OCI-LY1 (cell line): ENCODE results near the gene SMAD6.

Experiments
- H2AFZ ChIP-seq: fragments of 200-600 bp; sonication (generic), shearing (Covaris generic); 2 replicates; pipeline ENCODE4 v1.6.0; 2014; ENCODE audit warnings: antibody characterized with exemption, mild to moderate bottlenecking, low read length
- H3F3A ChIP-seq: fragments of 200-600 bp; sonication (generic), shearing (Covaris generic); 2 replicates; pipeline ENCODE4 v1.6.0; 2014; ENCODE audit warnings: mild to moderate bottlenecking, antibody characterized with exemption, low read length, moderate library complexity; ENCODE audit not compliant: insufficient read depth
- H3K27ac ChIP-seq: fragments of 200-600 bp; sonication (generic); 2 replicates; pipeline ENCODE4 v1.5.1; 2014; ENCODE audit warnings: low read length, mixed run types, mild to moderate bottlenecking, low read depth; ENCODE audit not compliant: poor library complexity, severe bottlenecking
- H3K27me3 ChIP-seq: fragments of 200-600 bp; sonication (generic); 2 replicates; pipeline ENCODE4 v1.6.0; 2014; ENCODE audit warnings: antibody characterized with exemption, mild to moderate bottlenecking, low read length, moderate library complexity; ENCODE audit not compliant: insufficient read depth
- H3K36me3 ChIP-seq: fragments of 200-600 bp; sonication (generic); 2 replicates; pipeline ENCODE4 v1.6.1; 2014; ENCODE audit warnings: mild to moderate bottlenecking, antibody characterized with exemption, low read length, moderate library complexity, mixed read lengths; ENCODE audit not compliant: insufficient read depth
- H3K4me1 ChIP-seq: fragments of 200-600 bp; sonication (generic); 2 replicates; pipeline ENCODE4 v1.5.1; 2014; ENCODE audit warnings: mild to moderate bottlenecking, low read length, moderate library complexity; ENCODE audit not compliant: insufficient read depth, severe bottlenecking
- H3K4me2 ChIP-seq: fragments of 200-600 bp; sonication (generic), shearing (Covaris generic); 2 replicates; pipeline ENCODE4 v1.6.1; 2014; ENCODE audit warnings: low read length
- H3K4me3 ChIP-seq: fragments of 200-600 bp; sonication (generic); 2 replicates; pipeline ENCODE4 v1.5.1; 2014; ENCODE audit warnings: low read length, low read depth, mild to moderate bottlenecking, mixed read lengths; ENCODE audit not compliant: poor library complexity, severe bottlenecking
- H3K79me2 ChIP-seq: fragments of 200-600 bp; shearing (Covaris generic); 2 replicates; pipeline ENCODE4 v1.6.1; 2016; ENCODE audit warnings: mixed run types, low read length, mixed read lengths; ENCODE audit not compliant: insufficient read depth
- H3K9ac ChIP-seq: fragments of 200-600 bp; sonication (generic), shearing (Covaris generic); 2 replicates; pipeline ENCODE4 v1.6.1; 2014; ENCODE audit warnings: mild to moderate bottlenecking, low read length, mixed read lengths
- H3K9me2 ChIP-seq: fragments of 200-600 bp; sonication (generic), shearing (Covaris generic); 2 replicates; pipeline ENCODE4 v1.6.1; 2014; ENCODE audit warnings: low read depth, mild to moderate bottlenecking, low read length, mixed read lengths
- H3K9me3 ChIP-seq: fragments of 200-600 bp; shearing (Covaris generic); 2 replicates; pipeline ENCODE4 v1.6.1; 2014; ENCODE audit warnings: low read length, mixed read lengths
- H4K20me1 ChIP-seq: fragments of 200-600 bp; sonication (generic), shearing (Covaris generic); 2 replicates; pipeline ENCODE4 v1.6.0; 2016; ENCODE audit warnings: mild to moderate bottlenecking, low read length; ENCODE audit not compliant: insufficient read depth
- EZH2 ChIP-seq: fragments of 200-600 bp; sonication (generic), shearing (Covaris generic); IDR thresholded peaks from 2 replicates; pipeline ENCODE4 v1.8.0; 2017; ENCODE audit warnings: borderline replicate concordance, mixed run types, mild to moderate bottlenecking, antibody characterized with exemption, low read length, moderate library complexity, mixed read lengths
- TF ChIP-seq, protein P1 (sequence below): fragments of 200-600 bp; sonication (generic), shearing (Covaris generic); IDR thresholded peaks from 2 replicates; pipeline ENCODE4 v1.5.1; 2017; ENCODE audit warnings: mild to moderate bottlenecking, antibody characterized with exemption, low read length, moderate library complexity, mixed read lengths

SMAD6 gene

DNA sequence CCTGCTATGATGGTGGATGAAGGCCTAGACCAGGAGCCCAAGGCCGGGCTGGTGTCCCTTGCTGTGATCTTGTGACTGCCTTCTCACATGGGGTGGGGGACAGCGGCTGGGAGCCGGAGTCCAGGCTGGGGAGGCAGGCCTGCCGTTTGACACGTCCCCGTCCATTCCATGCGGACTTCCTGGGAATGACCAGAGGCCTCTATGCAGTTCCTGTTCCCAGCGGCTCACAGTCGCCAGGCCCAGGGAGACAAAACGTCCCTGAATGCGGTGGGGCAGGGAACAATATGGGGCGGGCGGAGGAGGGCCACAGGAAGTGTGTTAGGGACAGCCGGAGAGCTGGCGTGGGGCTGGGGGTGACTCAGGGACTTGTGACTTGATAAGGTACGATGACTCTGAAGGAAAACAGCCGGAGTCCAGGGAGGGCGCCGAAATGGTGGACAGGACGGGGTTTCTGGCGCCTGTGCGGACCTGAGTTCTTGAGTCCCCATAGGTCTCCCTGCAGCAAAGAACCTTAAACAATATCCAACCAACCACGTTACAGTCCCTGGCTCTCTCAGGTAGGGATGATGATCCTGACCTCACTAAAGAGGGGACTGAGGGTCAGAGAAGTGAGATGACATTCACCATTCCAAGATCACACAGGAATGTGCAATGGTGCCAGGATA is 40.5 kb upstream of the SMAD6 start:
- Histone ChIP-seq H3K9me3 (no peaks in the 10 kb centered on the region), H3K4me3 (no peak overlapping the region), H3K9ac (no peak overlapping the region), H3K4me1 (no peaks in the 10 kb centered on the region), H3K9me2 (no peaks in the 10 kb centered on the region), H4K20me1 (no peaks in the 10 kb centered on the region), H2AFZ (no peak overlapping the region), H3K27me3 (no peaks in the 10 kb centered on the region), H3K4me2 (no peak overlapping the region), H3K36me3 (no peaks in the 10 kb centered on the region; the same call in 1 of the 2 replicates), H3F3A (no peaks in the 10 kb centered on the region), H3K27ac (no peak overlapping the region), H3K79me2 (no peaks in the 10 kb centered on the region)
- TF ChIP-seq, protein P1, sequence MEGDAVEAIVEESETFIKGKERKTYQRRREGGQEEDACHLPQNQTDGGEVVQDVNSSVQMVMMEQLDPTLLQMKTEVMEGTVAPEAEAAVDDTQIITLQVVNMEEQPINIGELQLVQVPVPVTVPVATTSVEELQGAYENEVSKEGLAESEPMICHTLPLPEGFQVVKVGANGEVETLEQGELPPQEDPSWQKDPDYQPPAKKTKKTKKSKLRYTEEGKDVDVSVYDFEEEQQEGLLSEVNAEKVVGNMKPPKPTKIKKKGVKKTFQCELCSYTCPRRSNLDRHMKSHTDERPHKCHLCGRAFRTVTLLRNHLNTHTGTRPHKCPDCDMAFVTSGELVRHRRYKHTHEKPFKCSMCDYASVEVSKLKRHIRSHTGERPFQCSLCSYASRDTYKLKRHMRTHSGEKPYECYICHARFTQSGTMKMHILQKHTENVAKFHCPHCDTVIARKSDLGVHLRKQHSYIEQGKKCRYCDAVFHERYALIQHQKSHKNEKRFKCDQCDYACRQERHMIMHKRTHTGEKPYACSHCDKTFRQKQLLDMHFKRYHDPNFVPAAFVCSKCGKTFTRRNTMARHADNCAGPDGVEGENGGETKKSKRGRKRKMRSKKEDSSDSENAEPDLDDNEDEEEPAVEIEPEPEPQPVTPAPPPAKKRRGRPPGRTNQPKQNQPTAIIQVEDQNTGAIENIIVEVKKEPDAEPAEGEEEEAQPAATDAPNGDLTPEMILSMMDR = no peak
- TF ChIP-seq EZH2 = no peak

GRCh38 chr15:66662522-66662921 is 39.5 kb upstream of the SMAD6 start:
- no peaks in the 10 kb centered on the region for H3K27me3 ChIP-seq
- TF ChIP-seq, protein P1 = no peak
- no peak for TF ChIP-seq EZH2
- H3K79me2 ChIP-seq = no peaks in the 10 kb centered on the region
- no peak overlapping the region for H3K27ac ChIP-seq
- no peaks in the 10 kb centered on the region for H3F3A ChIP-seq
- H3K9me3 ChIP-seq = no peaks in the 10 kb centered on the region
- H3K4me2 ChIP-seq = no peak overlapping the region
- no peaks in the 10 kb centered on the region for H4K20me1 ChIP-seq
- H3K4me3 ChIP-seq = no peak overlapping the region
- H3K36me3 ChIP-seq = no peaks in the 10 kb centered on the region; the same call in 1 of the 2 replicates
- H2AFZ ChIP-seq = no peak overlapping the region
- no peak overlapping the region for H3K9ac ChIP-seq
- H3K4me1 ChIP-seq = no peaks in the 10 kb centered on the region
- no peaks in the 10 kb centered on the region for H3K9me2 ChIP-seq

GRCh38 chr15:66663664-66664063 is 38.4 kb upstream of the SMAD6 start:
- no peak for TF ChIP-seq EZH2
- TF ChIP-seq, protein P1 = no peak
- Histone ChIP-seq H3K27ac (no peak overlapping the region), H3K9me2 (no peaks in the 10 kb centered on the region), H3K9me3 (no peaks in the 10 kb centered on the region), H3K4me1 (no peaks in the 10 kb centered on the region), H3F3A (no peaks in the 10 kb centered on the region), H4K20me1 (no peaks in the 10 kb centered on the region), H3K4me2 (no peak overlapping the region), H3K9ac (no peak overlapping the region), H3K4me3 (no peak overlapping the region), H3K27me3 (no peaks in the 10 kb centered on the region), H3K36me3 (no peaks in the 10 kb centered on the region; the same call in 1 of the 2 replicates), H3K79me2 (no peaks in the 10 kb centered on the region), H2AFZ (no peak overlapping the region)
